HG03135 (cell line): ENCODE data around the gene HS3ST6.
A peak's percentile ranks its signal among the peaks of the same experiment; 100 is the strongest.
"Not testable (repeated sequence)": the region's sequence is repeated elsewhere in the genome, so short reads cannot be mapped to it uniquely, and the experiment has no call there.

ENCODE experiments used
- ATAC-seq: cut with Tn5 transposase; IDR thresholded peaks from one replicate; pipeline ENCODE4 v1.9.1; 2021; ENCODE audit warnings: mild to moderate bottlenecking, moderate library complexity; ENCODE audit not compliant: unreplicated experiment

Gene HS3ST6

GRCh38 chr16:1918351-1919326 lies at the start of gene HS3ST6:
HS3ST6 (minus strand) TSS chr16:1918415; CDS start chr16:1918323, 92 bp downstream.
- ATAC-seq = no peak

- ATAC-seq = no peak
Observed at GRCh38 chr16:1966460-1966859, 48.2 kb upstream of the HS3ST6 start, which contains the start of gene RNF151. RNF151 (plus strand) TSS chr16:1966856; CDS start chr16:1966882, 26 bp downstream.

GRCh38 chr16:1965396-1966001 lies 47.3 kb upstream of the HS3ST6 start:
- no peak for ATAC-seq

- ATAC-seq = peak; percentile 67
Observed at GRCh38 chr16:1964506-1965395, 46.5 kb upstream of the HS3ST6 start, which contains the start of gene RPS2. RPS2 (minus strand) TSS chr16:1964826; CDS start chr16:1964625, 201 bp downstream.

GRCh38 chr16:1963806-1964505 lies 45.7 kb upstream of the HS3ST6 start:
- peak; percentile 5 for ATAC-seq

- ATAC-seq = not testable (repeated sequence)
Observed at GRCh38 chr16:1962161-1963153, 44.2 kb upstream of the HS3ST6 start.

- ATAC-seq = no peak
Observed at GRCh38 chr16:1961651-1962067, 43.4 kb upstream of the HS3ST6 start.

GRCh38 chr16:1960665-1961630 lies 42.7 kb upstream of the HS3ST6 start:
- ATAC-seq = no peak

- ATAC-seq = peak; percentile 71
Observed at GRCh38 chr16:1959269-1960039, 41.2 kb upstream of the HS3ST6 start, which contains the start of gene NDUFB10. NDUFB10 (plus strand) TSS chr16:1959538; CDS start chr16:1959625, 87 bp downstream.

GRCh38 chr16:1958715-1959268 lies 40.6 kb upstream of the HS3ST6 start:
- ATAC-seq = no peak

GRCh38 chr16:1958143-1958491 lies 39.9 kb upstream of the HS3ST6 start:
- ATAC-seq = not testable (repeated sequence)

GRCh38 chr16:1957434-1958142 lies 39.4 kb upstream of the HS3ST6 start:
- not testable (repeated sequence) for ATAC-seq

- no peak for ATAC-seq
Observed at GRCh38 chr16:1953734-1954133, 35.5 kb upstream of the HS3ST6 start.

- no peak for ATAC-seq
Observed at GRCh38 chr16:1950559-1950958, 32.3 kb upstream of the HS3ST6 start.

- no peak for ATAC-seq
Observed at GRCh38 chr16:1950047-1950446, 31.8 kb upstream of the HS3ST6 start.

- ATAC-seq = no peak
Observed at GRCh38 chr16:1949507-1949906, 31.3 kb upstream of the HS3ST6 start.
